Left ventricle myocardium inferior (tissue), 1 donor: Measurements from ENCODE around the gene DNMT3B. TPM values are rescaled to one million over a fixed set of nuclear protein-coding genes. Genes with fewer than 3 reads are reported as not detected.

ENCODE experiments used
- DNase-seq: peaks from one replicate; pipeline ENCODE4 v3.0.0-alpha.2; 2020
- H3K27ac ChIP-seq: fragments of 200-600 bp; replicated peaks from 2 replicates; pipeline ENCODE4 v1.8.0; 2021
- H3K27me3 ChIP-seq: fragments of 200-600 bp; 2 replicates; pipeline ENCODE4 v1.8.0; 2021; ENCODE audit warnings: low read depth
- H3K36me3 ChIP-seq: fragments of 200-600 bp; 2 replicates; pipeline ENCODE4 v1.8.0; 2021
- H3K4me1 ChIP-seq: fragments of 200-600 bp; 2 replicates; pipeline ENCODE4 v1.8.0; 2021
- H3K4me3 ChIP-seq: fragments of 200-600 bp; 2 replicates; pipeline ENCODE4 v1.8.0; 2021; ENCODE audit warnings: mild to moderate bottlenecking, moderate library complexity
- H3K9me3 ChIP-seq: fragments of 200-600 bp; replicated peaks from 2 replicates; pipeline ENCODE4 v1.8.0; 2021
- intact Hi-C: fragments of 100-400 bp; cut with micrococcal nuclease; formaldehyde crosslinking; loops from one replicate; pipeline ENCODE4 v1.11.0; 2022
- total RNA-seq: library from RNA; stranded (reverse); fragmentation: NEBNext Ultra II Directional; extraction: Animal tissue kit (Norgen Biotek cat#: 25700); gene quantifications from one replicate; pipeline ENCODE4 v1.2.1, GENCODE V29; 2021
- TF ChIP-seq, protein P1 (sequence below): fragments of 200-600 bp; IDR thresholded peaks from 2 replicates; pipeline ENCODE4 v1.8.0; 2021; ENCODE audit warnings: antibody characterized with exemption, mild to moderate bottlenecking, borderline replicate concordance
- donor health status: DM: no; HTN: yes; CAD: no; lungs with severe emphysema.

The DNMT3B gene
- total RNA-seq, 1 donor from 2014 or later, result 0.49 TPM

GRCh38 chr20:32767418-32768198 is 5.4 kb downstream of the DNMT3B start:
- TF ChIP-seq, protein P1, sequence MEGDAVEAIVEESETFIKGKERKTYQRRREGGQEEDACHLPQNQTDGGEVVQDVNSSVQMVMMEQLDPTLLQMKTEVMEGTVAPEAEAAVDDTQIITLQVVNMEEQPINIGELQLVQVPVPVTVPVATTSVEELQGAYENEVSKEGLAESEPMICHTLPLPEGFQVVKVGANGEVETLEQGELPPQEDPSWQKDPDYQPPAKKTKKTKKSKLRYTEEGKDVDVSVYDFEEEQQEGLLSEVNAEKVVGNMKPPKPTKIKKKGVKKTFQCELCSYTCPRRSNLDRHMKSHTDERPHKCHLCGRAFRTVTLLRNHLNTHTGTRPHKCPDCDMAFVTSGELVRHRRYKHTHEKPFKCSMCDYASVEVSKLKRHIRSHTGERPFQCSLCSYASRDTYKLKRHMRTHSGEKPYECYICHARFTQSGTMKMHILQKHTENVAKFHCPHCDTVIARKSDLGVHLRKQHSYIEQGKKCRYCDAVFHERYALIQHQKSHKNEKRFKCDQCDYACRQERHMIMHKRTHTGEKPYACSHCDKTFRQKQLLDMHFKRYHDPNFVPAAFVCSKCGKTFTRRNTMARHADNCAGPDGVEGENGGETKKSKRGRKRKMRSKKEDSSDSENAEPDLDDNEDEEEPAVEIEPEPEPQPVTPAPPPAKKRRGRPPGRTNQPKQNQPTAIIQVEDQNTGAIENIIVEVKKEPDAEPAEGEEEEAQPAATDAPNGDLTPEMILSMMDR, result no peak
- peaks cover 14% of the 10 kb centered on the region for H3K4me1 ChIP-seq
- H3K4me3 ChIP-seq, result no peak overlapping the region
- H3K36me3 ChIP-seq, result no peaks in the 10 kb centered on the region
- intact Hi-C loops, result no loop called here
- no peak overlapping the region for H3K27ac ChIP-seq
- H3K9me3 ChIP-seq, result no peaks in the 10 kb centered on the region
- no peaks in the 10 kb centered on the region for H3K27me3 ChIP-seq
- DNase-seq, result no peak

- Histone ChIP-seq H3K9me3 (no peaks in the 10 kb centered on the region), H3K4me3 (no peak overlapping the region), H3K27me3 (no peaks in the 10 kb centered on the region), H3K27ac (no peak overlapping the region), H3K36me3 (no peaks in the 10 kb centered on the region), H3K4me1 (peaks cover 8% of the 10 kb centered on the region)
- intact Hi-C loops, result no loop called here
- TF ChIP-seq, protein P1, result no peak
- no peak for DNase-seq
Observed at GRCh38 chr20:32772046-32772445, 9.9 kb downstream of the DNMT3B start.

- H3K9me3 ChIP-seq, result no peaks in the 10 kb centered on the region
- H3K36me3 ChIP-seq, result no peaks in the 10 kb centered on the region
- H3K27me3 ChIP-seq, result no peaks in the 10 kb centered on the region
- intact Hi-C loops, result no loop called here
- H3K27ac ChIP-seq, result no peak overlapping the region
- H3K4me1 ChIP-seq, result peaks cover 8% of the 10 kb centered on the region
- no peak overlapping the region for H3K4me3 ChIP-seq
- TF ChIP-seq, protein P1, result no peak
- no peak for DNase-seq
Observed at GRCh38 chr20:32773223-32773622, 11.0 kb downstream of the DNMT3B start.

GRCh38 chr20:32773855-32774254 is 11.7 kb downstream of the DNMT3B start:
- no peaks in the 10 kb centered on the region for H3K27me3 ChIP-seq
- H3K27ac ChIP-seq, result no peak overlapping the region
- no peak for DNase-seq
- TF ChIP-seq, protein P1, result no peak
- H3K9me3 ChIP-seq, result no peaks in the 10 kb centered on the region
- H3K4me1 ChIP-seq, result peaks cover 8% of the 10 kb centered on the region
- intact Hi-C loops, result no loop called here
- no peak overlapping the region for H3K4me3 ChIP-seq
- no peaks in the 10 kb centered on the region for H3K36me3 ChIP-seq

DNA sequence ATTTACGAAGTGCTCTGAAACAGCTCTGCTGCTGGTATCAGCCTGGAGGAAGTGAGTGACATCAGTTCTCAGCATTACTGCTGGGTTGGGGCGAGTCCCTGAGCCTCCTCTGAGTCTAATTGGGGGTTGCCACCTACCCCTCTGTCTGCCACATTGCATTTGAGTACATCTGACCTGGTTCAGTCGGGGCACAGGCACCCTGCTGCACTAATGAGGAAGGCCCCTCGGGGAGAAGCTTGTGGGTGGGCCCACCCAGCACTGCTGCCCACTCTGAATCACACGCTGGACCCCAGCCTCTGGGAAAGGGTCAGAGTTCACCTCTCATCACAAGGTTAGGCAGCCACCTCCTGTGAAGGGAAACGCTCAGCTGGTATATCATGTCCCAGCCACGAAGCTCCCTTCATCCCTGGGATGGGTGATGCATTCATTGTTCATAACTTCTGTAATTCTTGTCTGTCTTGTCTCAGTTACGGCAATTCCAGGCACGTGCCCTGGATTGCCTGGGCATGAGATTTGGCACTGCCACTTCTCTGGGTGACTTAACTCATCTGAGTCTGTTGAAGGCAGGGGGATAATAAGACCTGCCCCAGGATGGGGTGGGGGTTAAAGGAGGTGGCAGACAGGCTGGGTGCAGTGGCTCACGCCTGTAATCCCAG is 13.3 kb downstream of the DNMT3B start:
- intact Hi-C loops, result loop anchor here (5.0 kb wide), 1 partner anchor 103 kb away; the partner anchor contains the start of gene C20orf203
- Histone ChIP-seq H3K27me3 (no peaks in the 10 kb centered on the region), H3K4me3 (no peak overlapping the region), H3K36me3 (no peaks in the 10 kb centered on the region), H3K9me3 (no peaks in the 10 kb centered on the region), H3K27ac (no peak overlapping the region), H3K4me1 (peaks cover 8% of the 10 kb centered on the region)
- no peak for DNase-seq
- TF ChIP-seq, protein P1, result no peak
